ENCODE measurements around the gene RAB36.

The RAB36 gene

DNA sequence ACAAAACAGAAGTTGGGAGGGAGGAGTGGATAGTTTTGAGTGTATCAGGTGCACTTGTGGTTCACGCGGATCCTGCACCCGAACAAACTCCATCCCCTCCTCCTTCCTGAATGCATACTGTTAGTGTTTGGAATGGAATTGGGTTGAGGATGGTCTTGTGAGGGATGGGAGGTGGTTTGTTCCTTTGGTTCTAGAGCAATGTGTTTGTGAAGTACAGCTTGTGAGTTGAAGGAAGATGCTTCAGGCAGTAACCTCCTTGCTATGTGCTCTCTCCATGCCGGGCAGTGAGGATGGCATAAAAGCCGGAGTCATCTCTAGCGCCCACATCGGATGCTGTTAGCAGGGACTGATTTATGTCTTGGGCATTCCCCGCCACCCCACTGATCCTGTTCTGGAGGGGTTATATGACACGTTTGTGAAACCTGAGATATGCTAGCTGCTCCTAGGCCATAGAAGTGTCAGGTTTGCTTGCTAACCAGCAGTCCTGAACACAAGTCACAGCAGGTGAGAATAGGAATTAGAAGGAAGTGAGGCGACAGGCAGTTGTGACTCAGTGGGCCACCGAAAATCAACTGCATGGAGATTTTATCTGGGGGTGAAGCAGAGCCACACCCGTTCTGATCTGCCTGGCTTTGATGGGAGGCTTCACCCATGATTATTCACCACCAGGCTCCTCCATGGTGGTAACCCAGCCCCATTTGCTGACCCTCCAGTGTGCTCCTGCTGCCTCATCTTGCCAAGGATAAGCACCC, 37.2 kb downstream of the RAB36 start:
- DNase-seq (ENCODE audit: low spot score): no peak

DNA sequence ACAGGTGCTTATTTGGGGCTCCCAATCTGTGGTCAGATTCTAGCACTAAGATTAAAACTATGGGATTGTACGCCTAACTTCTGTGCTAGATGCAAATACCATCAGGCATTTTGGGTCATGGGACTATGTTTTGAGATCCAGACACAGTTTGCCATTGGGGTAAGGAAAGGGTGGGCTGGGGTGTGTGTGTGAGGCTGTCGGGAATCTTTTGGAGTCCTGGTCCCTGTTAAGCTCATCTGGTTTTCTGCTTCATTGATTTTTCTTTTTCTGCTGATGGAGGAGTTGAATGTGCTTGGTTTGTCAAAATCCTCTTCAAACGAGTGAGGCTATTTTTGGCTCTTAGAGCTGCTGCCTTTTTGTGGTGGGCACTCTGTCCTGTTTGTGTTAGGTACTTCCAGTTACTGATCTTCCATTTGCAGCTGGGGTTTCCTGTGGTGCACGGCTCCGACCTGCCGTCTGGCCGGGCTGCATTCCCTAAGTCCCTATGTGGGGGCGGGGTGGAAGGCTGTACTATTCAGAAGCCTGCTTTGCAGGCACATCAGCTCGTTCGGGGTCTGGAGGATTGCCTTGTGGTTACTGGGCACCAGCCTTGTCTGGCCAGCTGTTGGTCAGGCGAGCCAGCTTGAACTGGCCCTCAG, 37.9 kb downstream of the RAB36 start:
- peak; percentile 65 for DNase-seq (ENCODE audit: low spot score)

DNA sequence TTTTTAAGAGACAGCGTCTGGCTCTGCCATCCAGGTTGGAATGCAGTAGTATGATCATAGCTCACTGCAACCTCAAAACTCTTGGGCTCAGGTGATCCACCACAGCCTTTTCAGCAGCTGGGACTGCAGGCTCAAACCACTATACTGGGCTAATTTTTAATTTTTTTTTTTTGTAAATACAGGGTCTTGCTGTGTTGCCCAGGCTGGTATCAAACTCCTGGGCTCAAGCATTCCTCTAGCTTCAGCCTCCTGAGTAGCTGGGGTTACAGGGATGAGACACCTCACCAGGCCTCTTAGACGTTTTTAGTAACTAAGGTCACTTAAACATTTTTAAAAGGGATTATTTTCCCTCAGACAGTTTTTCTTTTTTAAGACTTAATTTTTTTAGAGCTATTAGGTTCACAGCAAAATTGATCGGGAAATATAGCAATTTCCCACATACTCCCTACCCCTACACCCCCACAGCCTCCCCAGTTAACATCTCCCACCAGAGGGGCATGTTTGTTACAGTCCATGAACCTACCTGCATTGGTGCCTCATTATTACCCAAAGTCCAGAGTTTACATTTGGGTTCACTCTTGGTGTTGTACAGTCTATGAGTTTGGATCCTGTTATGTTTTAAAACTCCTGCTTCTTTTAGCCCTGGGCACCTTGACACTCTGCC, 39.0 kb downstream of the RAB36 start:
- DNase-seq (ENCODE audit: low spot score): no peak

DNA sequence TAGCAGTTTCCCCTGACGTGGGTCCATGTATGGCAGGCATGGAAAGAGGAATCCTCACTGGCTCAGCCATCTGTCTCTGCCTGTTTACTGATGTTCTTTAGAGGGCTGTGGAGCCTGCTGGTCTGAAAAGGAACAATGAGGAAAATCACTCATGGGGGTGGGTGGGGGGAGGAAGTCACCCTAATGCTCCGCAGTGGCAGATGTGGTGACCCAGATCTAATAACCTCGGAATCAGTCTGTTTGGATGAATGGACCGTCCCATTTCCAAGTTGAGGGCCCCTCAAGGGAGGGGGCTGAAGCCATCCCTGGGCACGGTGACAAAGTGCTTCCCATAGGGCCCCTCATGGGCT, 39.5 kb downstream of the RAB36 start:
- no peak for DNase-seq (ENCODE audit: low spot score)

DNA sequence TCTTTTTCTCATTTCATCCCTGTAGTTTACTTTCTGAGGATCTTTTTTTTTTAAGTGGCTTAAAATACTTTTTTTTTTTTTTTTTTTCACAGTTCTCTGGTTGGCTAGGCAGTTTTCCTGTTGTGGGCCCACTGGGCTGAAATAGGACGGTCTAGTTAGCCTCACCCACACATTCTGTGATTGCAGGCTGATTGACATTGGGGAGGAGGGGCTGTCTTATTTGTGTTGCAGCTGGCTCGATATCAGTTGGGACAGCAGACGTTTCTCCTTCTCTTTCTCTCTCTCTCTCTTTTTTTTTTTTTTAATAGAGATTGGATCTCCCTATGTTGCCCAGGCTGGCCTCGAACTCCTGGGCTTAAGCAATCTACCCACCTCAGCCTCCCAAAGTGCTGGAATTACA, 41.9 kb downstream of the RAB36 start:
- no peak for DNase-seq (ENCODE audit: low spot score)

DNA sequence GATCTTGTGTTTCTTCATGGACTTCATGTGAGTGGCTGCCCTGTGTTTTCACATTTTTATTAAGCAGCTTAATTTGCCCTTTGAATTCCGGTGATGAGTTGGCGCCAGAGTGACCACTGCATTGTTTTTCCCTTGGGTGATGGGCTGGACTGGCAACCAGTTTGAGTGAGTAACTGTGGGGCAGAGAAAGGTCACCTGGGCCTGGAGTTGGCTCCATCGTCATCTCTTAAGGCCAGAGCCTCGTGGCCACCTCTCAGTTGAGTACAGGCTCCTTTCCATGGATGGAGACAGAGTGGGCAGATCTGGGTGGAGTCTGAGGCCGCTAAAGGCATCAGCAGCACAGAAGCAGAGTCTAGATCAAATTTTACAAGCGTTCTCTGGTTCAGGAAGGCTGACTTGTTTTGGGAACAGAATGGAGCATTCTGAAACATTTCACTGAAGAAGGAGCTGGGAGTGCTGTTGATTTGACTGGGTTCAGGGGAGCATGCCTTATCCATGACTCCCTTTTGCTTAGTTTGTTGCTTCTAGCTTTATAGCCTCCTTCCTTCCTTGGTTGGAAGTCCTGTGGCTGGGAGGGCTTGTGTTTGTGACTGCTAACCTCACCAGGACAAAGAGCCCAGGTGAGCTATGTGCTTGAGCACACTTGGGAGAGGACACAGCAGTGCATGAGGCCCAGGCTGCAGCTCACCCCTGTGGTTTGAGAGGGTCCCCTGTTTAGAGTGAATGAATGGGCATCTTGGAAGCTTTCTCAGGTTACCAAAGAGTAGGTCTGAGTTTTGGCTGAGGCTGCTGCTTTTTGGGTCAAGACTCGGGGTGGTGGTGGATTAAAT, 42.8 kb downstream of the RAB36 start:
- DNase-seq (ENCODE audit: low spot score): no peak

DNA sequence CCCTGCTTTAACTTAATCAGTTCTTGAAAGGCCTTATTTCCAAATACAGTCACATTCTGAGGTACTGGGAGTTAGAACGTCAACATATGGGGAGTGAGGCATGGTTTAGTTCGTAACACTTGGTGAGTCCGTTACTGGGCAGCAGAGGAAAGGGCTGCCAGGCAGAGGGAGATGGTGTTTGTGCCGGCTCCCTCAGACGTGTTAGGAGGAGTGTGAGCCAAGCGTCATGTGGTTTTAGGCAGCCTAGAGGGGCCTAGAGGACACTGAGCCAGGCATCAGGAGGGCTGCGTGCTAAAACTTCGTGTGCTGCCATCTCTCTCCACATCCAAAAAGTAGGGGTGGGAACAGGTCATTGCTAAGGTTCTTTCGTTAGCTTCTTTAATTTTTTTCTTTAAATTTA, 45.2 kb downstream of the RAB36 start:
- DNase-seq (ENCODE audit: low spot score): no peak

DNA sequence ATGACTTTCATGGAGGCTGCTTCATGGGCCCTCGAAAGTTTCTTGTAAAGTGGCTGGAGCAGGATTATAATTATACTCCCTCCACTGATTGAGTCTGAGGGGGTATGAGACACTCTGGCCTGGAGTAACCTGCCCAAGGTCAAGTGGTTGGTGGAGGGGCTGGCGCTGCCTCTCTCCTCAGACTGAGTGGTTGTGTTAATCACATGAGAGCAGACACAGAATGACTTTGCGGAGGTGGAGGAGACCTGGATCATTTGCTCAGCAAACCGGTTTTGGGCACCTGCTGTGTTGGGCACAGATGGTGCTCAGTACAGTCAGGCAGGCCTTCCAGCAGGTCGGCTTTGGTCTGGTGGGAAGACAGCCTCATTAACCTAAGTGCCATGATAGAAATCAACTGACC, 46.9 kb downstream of the RAB36 start:
- no peak for DNase-seq (ENCODE audit: low spot score)

DNA sequence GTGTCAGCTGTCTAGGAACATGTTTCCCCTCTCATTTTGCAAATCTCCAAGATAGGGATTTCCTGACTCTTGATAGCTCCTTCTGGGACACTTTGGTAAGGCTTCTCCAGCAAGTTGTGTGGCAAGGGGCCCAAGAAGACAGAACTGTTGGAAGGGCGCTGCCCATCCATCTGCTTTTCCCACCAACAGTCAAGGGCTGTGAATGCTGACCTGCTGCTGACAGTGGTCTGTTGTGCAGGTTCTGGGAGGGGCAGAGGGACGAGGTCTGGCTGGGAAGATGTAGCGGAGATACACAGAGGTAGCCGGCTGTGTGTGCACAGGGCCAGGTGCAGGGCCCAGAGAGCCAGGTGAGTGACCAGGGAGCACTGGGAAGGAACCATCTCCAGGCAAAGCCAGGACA, 47.3 kb downstream of the RAB36 start:
- no peak for DNase-seq (ENCODE audit: low spot score)

DNA sequence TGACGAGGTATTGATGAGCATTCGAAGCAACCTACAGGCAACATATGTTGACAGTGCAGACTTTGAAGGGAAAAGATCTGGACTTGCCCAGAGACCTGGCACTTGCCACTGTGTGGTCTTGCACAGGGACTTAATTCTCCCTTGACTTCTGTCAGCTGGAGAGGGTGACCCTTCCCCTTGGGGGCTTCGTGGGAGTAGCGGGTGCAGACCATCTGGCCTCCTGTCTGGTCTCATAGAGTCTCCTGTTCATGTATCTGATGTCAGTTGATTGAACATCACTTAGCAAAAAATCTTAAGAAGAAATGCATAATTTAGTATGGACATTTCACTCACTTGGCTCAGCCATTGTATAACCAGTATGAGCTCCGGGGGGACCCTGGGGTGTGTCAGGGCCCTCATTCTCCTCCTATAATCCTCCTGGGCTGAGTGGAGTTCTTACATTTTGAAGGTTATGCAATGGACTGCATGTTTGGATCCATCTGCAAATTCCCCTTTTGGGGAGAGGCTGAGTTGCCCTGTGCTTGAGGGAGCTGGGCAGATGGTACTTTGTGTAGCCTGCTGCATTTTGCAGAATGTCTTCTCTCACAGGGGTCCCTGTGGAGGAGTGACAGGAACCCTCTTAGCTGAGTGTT, 48.0 kb downstream of the RAB36 start:
- no peak for DNase-seq (ENCODE audit: low spot score)

DNA sequence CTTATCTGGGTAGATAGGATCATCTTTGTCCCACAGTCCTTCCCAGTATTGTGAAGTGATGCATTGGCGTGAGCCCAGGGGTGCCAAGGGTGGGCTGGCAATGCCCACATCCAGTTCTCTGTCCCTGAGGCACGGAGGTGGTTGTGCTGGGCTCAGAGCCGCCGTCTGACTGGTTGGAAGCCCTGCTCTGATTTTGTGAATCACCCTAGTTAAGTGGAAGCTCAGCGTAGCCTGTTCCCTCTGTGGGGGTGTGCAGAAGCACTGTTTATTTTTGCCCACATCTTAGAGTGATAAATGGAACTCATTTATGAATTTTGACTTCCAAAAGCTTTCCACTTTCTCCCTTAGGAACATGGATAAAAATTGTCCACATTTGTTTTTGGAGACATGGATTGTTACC, 48.6 kb downstream of the RAB36 start:
- no peak for DNase-seq (ENCODE audit: low spot score)

DNA sequence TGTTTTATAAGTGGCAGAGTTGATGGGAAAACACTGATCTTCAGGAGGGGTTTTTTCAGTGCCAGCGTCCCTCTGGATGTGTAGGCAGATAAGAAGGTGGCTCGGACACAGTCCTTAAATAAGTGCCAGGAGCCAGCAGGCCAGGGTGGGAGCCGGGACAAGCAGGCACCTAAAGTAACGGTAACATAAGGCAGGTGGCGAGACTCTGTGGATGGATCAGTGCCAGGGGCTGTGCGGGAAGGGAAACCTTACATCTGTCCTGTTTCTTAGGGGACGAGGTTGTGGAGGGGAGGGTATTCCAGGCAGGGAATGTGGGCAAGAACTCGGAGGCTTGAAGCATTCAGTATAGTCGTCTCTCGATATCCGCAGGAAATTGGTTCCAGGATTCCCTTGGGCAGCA, 50.9 kb downstream of the RAB36 start:
- no peak for DNase-seq (ENCODE audit: low spot score)

DNA sequence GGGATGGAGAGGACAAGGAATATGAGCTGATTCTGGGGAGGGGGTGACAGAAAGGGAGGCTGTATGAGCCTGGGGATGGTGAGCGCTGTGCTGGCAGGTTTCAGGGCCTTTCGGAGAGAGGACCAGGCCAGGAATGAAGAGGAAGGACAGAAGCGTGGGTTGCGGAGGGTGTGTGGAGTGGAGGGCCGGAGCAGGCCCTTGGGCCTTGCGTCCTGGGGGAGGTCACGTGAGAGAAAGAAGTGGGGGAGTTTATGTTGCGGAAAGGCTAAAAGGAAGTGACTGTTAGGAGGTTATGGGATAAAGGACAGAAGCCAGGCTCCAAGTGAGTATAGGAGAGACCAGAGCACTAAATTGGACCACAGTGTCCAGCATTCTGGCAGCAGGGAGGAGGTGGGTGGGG, 52.6 kb downstream of the RAB36 start:
- no peak for DNase-seq (ENCODE audit: low spot score)

DNA sequence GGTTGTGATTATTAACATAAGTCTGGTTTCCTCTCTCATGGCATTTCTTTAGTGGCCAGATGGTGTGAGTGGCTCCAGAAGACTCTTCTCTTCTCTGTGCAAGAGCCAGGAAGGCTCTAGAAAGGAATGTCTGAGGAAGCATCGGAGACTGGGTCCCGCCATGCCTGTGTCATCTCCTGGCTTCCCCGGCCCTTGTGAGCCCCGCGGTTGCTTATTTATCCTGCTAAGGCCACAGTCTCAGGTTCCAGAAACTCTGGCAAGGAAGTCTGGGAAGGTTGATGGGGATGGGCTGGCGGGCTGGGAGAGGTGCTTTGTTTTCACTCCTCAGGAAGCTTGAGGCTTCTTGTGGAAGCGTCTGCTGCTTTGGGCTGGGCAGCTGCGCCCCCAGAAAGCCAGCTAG, 53.9 kb downstream of the RAB36 start:
- DNase-seq (ENCODE audit: low spot score): no peak

DNA sequence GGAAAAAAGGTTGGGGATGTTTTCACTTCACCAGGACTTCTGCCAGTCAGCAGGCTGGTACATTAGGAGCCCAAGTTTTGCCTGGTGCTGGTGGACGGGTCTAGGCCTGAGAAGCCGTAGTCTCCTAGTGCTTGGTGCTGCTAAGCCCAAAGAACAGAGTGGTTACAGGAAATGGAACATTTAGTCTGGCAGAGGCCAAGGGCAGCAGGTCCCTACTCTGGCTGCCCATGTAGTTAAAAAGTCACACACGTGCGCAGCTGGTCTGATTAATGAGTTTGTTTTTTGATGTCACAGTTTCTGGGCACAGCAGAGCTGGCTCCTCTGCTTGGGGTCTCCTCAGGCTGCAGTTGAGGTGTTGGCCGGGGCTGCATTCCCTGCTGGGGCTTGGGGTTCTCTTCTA, 55.6 kb downstream of the RAB36 start:
- no peak for DNase-seq (ENCODE audit: low spot score)

DNA sequence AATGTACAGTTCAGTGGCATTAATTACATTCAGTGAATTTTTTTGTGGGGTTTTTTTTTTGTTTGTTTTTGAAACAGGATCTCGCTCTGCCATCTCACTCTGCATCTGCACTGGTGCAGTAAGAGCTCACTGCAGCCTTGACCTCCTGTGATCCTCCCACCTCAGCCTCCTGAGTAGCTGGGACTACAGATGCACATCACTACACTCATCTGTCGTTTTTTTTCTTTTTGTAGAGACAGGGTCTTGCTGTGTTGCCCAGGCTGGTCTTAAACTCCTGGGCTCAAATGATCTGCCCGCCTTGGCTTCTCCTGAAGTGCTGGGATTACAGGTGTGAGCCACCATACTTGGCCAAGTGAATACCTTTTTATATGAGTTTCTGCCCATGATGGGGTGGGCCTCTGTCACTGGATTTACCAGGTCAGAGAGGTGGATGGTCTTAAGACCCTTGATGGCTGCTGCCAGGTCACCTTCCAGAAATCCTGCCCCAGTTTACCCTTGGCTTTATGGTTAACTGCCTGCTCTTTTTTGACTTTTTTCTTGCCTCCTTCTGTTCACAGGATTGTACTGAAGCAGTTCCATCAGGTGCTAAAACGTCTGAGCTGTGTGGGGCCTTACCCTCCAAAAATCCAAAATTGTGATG, 57.7 kb downstream of the RAB36 start:
- DNase-seq (ENCODE audit: low spot score): no peak

DNA sequence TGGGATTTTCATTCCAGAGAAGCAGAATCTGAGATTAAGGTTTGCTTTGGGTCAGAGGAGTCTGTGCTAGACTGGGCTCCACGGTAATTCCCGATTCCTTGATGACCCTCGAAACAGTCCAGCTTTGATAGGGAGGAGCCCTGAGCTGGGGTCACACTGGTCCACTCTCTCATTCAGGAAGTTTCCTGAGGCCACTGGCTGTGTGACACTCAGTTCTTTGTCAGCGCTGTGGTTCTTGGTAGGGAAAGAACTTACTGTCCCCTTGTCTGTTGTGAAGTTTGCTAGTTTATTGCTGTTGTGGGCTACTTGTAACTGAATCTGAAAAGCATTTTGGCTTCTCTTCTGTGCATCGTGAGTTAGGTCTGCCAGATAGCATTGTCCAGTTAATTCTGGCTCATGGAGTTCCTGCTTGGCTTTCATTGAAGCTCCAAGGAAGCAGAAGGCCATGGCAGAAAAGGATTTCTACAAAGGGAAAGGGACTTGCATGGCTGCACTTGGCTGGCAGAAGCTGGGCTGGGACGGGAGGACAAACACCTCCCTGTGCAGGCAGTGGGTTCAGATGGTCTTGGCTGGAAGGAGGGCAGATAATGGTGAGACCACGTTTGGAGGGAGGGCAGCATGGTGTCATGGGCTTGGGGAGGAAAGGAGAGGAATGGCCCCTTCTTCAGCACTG, 58.3 kb downstream of the RAB36 start:
- DNase-seq (ENCODE audit: low spot score): no peak

DNA sequence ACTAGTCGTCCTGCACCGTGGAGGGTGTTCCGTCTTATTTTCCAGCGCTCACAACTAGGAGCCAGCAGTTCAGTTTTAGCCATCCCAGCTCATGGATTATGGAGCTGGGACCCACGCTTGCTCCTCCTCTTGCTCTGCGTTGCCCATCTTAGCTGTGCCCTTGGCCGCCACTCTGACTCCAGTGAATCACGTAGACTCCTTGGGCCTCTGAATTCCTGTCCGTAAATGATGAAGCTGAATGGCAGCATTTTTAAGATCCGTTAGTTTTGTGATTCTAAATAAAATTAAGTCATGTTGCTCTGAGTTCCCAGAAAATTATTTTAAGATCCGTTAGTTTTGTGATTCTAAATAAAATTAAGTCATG, 58.8 kb downstream of the RAB36 start:
- DNase-seq (ENCODE audit: low spot score): no peak

DNA sequence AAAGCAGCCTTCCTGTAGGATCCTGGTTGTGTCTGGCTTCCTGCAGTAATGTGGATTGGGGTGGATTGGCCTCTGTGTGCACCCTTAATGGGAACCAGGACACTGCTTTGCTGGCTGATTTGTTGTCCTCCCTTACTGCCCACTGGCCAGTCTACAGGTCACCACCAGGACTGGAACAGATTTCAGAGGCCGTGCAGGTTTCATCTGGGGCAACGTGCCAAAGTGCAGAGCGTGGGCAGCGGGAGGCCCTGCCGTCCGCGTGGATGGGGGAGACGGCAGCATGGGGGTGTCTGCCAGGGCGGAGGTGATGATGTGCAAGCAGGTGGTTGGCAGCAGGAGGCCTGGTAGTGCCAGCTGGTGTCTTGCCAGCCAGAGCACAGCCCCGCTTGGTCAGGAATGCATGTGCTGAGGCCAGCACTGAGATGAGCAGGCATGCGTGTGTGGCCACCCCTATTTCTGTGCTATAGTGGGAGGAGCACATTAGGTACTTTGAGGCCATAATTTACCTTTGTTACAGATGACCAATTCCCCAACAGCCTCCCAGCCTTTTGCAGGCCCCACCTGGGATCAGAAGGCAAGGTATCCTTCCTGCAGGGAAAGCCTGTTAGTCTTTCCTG, 59.4 kb downstream of the RAB36 start:
- DNase-seq (ENCODE audit: low spot score): no peak

DNA sequence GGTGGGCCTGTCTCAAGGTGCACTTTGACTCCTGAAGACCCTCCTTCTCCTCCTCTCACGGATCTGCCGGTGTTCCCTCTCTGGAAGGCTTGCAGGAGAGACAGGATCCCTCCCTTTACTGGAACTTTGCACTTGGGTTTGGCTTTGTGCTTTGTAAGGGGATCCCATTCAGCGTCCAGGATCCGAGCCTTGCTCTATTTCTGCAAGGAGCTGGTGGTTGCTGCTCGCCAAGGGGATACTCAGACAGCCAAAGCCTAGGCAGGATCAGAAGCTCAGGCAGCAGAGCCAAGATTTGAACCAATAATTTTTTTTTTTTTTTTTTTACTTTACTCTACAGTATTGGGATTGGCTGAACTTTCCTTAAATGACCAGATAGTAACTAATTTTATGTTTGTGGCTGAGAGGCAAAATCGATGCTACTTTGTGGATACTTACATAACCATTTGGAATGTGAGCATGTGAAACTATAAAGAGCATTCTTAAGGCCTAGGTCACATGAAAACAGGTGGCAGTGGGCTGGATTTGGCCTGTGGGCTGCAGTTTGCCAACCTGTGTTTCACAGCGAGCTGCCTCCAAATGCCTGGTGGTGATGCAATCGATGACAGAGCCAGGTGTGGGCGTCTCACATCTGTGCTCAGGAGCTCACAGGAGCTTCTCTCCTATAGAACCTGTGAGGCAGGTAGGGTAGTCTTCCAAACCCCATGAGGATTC, 60.2 kb downstream of the RAB36 start:
- no peak for DNase-seq (ENCODE audit: low spot score)

Data from AG08396 (cell line).